ENCODE results near the gene POU3F1.

DNA sequence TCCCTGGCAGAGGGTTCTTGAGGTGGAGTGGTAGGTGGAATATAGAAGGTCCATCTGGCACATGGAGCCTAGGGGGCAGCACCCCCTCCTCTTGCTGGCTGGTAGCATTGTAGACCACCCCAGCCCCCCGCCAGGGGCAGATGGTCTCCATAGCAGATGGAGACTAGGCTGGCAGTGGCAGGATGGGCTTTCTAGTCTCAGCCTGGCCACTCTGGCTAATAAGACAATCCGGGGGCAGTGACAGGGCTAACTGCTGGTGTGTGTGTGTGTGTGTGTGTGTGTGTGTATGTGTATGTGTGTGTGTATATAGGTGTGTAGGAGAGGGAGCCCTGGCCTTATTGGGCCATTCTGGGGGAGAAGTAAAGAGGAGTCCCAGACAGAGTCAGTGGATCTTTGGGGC lies 17.9 kb downstream of the POU3F1 start:
- TF ChIP-seq, protein P1, sequence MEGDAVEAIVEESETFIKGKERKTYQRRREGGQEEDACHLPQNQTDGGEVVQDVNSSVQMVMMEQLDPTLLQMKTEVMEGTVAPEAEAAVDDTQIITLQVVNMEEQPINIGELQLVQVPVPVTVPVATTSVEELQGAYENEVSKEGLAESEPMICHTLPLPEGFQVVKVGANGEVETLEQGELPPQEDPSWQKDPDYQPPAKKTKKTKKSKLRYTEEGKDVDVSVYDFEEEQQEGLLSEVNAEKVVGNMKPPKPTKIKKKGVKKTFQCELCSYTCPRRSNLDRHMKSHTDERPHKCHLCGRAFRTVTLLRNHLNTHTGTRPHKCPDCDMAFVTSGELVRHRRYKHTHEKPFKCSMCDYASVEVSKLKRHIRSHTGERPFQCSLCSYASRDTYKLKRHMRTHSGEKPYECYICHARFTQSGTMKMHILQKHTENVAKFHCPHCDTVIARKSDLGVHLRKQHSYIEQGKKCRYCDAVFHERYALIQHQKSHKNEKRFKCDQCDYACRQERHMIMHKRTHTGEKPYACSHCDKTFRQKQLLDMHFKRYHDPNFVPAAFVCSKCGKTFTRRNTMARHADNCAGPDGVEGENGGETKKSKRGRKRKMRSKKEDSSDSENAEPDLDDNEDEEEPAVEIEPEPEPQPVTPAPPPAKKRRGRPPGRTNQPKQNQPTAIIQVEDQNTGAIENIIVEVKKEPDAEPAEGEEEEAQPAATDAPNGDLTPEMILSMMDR (IDR thresholded peaks at IDR 0.05; ENCODE audit: low read depth, low read length) = peak; percentile 39
- TF ChIP-seq EZH2phosphoT487 (IDR thresholded peaks at IDR 0.05; ENCODE audit: low read depth) = no peak

Data from OCI-LY3 (cell line).